Fibroblast of skin of abdomen (primary cell): ENCODE results near the gene ANKRD6.

ENCODE experiments used
- DNase-seq: peaks from one replicate; pipeline ENCODE4 v3.0.0-alpha.2; 2013

The ANKRD6 gene

GRCh38 chr6:89518352-89519055 lies 85.6 kb downstream of the ANKRD6 start:
- DNase-seq = no peak

GRCh38 chr6:89520736-89521135 lies 87.8 kb downstream of the ANKRD6 start:
- DNase-seq = no peak

- no peak for DNase-seq
Measured at GRCh38 chr6:89522778-89523177, 89.8 kb downstream of the ANKRD6 start.

GRCh38 chr6:89525786-89526562 lies 93.0 kb downstream of the ANKRD6 start:
- DNase-seq = no peak

- no peak for DNase-seq
Measured at GRCh38 chr6:89526563-89526869, 93.6 kb downstream of the ANKRD6 start.

GRCh38 chr6:89527634-89528033 lies 94.7 kb downstream of the ANKRD6 start:
- no peak for DNase-seq

GRCh38 chr6:89528866-89529265 lies 95.9 kb downstream of the ANKRD6 start:
- no peak for DNase-seq

GRCh38 chr6:89530982-89531381 lies 98.0 kb downstream of the ANKRD6 start:
- DNase-seq = no peak

GRCh38 chr6:89536231-89536630 lies 103.3 kb downstream of the ANKRD6 start:
- DNase-seq = peak; percentile 12

GRCh38 chr6:89539779-89540178 lies 106.8 kb downstream of the ANKRD6 start:
- DNase-seq = no peak

GRCh38 chr6:89542081-89542857 lies 109.3 kb downstream of the ANKRD6 start:
- no peak for DNase-seq

GRCh38 chr6:89542866-89543265 lies 109.9 kb downstream of the ANKRD6 start:
- DNase-seq = no peak

GRCh38 chr6:89547281-89547680 lies 114.3 kb downstream of the ANKRD6 start:
- no peak for DNase-seq

GRCh38 chr6:89553431-89553830 lies 120.5 kb downstream of the ANKRD6 start:
- no peak for DNase-seq

- DNase-seq = no peak
Measured at GRCh38 chr6:89554106-89554505, 121.2 kb downstream of the ANKRD6 start.

GRCh38 chr6:89555031-89555430 lies 122.1 kb downstream of the ANKRD6 start:
- no peak for DNase-seq

GRCh38 chr6:89555806-89556205 lies 122.9 kb downstream of the ANKRD6 start:
- no peak for DNase-seq

- DNase-seq = no peak
Measured at GRCh38 chr6:89559487-89559886, 126.5 kb downstream of the ANKRD6 start.

- DNase-seq = peak; percentile 10
Measured at GRCh38 chr6:89562093-89562973, 129.4 kb downstream of the ANKRD6 start.

- no peak for DNase-seq
Measured at GRCh38 chr6:89563866-89564265, 130.9 kb downstream of the ANKRD6 start.

- peak; percentile 5 for DNase-seq
Measured at GRCh38 chr6:89564752-89565427, 131.9 kb downstream of the ANKRD6 start.
